Measurements from ENCODE around the gene TBC1D10A.

- TF ChIP-seq EZH2 (IDR thresholded peaks at IDR 0.05) (no peak), POLR2AphosphoS5 (IDR thresholded peaks at IDR 0.05; ENCODE audit: borderline replicate concordance, low read depth, low read length) (no peak)
These were observed 79.2 kb downstream of the TBC1D10A start for GRCh38 chr22:30247561-30247960.
